ENCODE results near the gene HOXD9.

Gene HOXD9

DNA sequence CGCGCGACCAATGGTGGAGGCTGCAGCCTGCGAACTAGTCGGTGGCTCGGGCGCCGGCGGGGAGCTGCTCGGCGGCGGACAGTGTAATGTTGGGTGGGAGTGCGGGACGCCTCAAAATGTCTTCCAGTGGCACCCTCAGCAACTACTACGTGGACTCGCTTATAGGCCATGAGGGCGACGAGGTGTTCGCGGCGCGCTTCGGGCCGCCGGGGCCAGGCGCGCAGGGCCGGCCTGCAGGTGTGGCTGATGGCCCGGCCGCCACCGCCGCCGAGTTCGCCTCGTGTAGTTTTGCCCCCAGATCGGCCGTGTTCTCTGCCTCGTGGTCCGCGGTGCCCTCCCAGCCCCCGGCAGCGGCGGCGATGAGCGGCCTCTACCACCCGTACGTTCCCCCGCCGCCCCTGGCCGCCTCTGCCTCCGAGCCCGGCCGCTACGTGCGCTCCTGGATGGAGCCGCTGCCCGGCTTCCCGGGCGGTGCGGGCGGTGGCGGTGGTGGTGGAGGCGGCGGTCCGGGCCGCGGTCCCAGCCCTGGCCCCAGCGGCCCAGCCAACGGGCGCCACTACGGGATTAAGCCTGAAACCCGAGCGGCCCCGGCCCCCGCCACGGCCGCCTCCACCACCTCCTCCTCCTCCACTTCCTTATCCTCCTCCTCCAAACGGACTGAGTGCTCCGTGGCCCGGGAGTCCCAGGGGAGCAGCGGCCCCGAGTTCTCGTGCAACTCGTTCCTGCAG, at the start of gene HOXD9:
TSS of gene HOXD9 (plus strand) at position 37 of the 728 bp plus-strand sequence. CDS start at position 87, 50 bp downstream.
- Histone ChIP-seq H3K4me3 (ENCODE audit: low read depth, low read length) (peak within 1 kb of the TSS; percentile 57), H3K27me3 (ENCODE audit: control insufficient read depth, insufficient read depth, low read length) (peaks cover 100% of the 10 kb centered on the region), H3K9ac (ENCODE audit: low read length) (peak within 1 kb of the TSS; percentile 69)

DNA sequence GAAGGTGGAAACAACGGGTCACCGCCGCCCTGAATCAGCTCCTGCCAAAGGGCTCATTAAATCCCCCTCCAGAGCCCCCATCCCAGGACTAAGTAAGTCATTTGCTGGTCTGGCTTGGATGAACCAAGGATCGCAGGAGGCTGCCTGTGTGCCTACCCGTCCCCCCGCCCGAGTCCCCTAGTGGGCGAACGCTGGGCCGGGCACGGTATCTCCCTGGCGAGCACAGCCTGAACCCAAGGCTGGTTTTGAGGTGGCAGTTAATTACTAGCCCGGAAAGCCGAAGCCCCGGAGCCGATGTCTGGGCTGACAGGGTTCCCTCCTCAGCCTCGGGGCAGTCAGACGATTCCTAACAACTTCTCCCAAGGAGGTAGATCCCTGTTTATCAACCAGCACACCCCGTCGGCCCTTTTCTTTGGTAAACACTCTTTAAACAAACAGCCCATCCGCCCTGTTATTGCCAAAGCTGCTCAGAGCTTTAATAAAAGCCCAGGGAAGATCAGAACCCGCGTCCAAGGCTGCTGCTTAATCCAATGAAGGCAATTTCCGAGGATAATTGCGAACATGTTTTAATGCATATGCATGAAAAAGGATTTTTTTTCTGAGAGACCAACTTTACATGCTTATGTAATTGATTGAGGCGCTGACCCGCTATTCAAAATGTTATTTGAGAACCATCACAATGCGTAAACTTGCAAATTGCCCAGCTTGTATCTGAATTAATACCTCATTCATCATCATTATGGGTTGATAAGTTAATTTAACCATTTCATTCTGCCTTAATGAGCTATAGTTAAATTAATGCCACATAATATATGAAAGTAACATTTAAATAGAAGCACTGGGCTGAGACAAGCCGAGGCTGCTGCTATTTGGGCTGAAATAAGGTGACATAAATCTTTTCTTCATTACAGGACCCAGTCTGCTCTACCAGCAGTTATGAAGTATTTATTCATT, 49.3 kb upstream of the HOXD9 start:
- H3K9ac ChIP-seq (ENCODE audit: low read length), result no peak overlapping the region
- peaks cover 100% of the 10 kb centered on the region for H3K27me3 ChIP-seq (ENCODE audit: control insufficient read depth, insufficient read depth, low read length)
- H3K4me3 ChIP-seq (ENCODE audit: low read depth, low read length), result no peak overlapping the region
- H3K27ac ChIP-seq (ENCODE audit: low read depth, low read length), result no peak overlapping the region
- 0 out of 2 replicates have a peak, but pooled peaks cover under 1% of the 10 kb centered on the region for H3K4me1 ChIP-seq (ENCODE audit: control insufficient read depth, insufficient read depth, low read length)
- no peaks in the 10 kb centered on the region for H3K36me3 ChIP-seq (ENCODE audit: control insufficient read depth, insufficient read depth, low read length)
- H3K9me3 ChIP-seq (ENCODE audit: control insufficient read depth, insufficient read depth, low read depth, low read length), result 0 out of 2 replicates have a peak, but pooled peaks cover 3% of the 10 kb centered on the region

More for the DNA sequence above, at the start of gene HOXD9:
- peak within 1 kb of the TSS; percentile 2; the same call in 1 of the 2 replicates for H3K27ac ChIP-seq (ENCODE audit: low read depth, low read length)
- no peaks in the 10 kb centered on the region for H3K9me3 ChIP-seq (ENCODE audit: control insufficient read depth, insufficient read depth, low read depth, low read length)
- 0 out of 2 replicates have a peak, but pooled peaks cover under 1% of the 10 kb centered on the region for H3K4me1 ChIP-seq (ENCODE audit: control insufficient read depth, insufficient read depth, low read length)
- no peaks in the 10 kb centered on the region for H3K36me3 ChIP-seq (ENCODE audit: control insufficient read depth, insufficient read depth, low read length)

DNA sequence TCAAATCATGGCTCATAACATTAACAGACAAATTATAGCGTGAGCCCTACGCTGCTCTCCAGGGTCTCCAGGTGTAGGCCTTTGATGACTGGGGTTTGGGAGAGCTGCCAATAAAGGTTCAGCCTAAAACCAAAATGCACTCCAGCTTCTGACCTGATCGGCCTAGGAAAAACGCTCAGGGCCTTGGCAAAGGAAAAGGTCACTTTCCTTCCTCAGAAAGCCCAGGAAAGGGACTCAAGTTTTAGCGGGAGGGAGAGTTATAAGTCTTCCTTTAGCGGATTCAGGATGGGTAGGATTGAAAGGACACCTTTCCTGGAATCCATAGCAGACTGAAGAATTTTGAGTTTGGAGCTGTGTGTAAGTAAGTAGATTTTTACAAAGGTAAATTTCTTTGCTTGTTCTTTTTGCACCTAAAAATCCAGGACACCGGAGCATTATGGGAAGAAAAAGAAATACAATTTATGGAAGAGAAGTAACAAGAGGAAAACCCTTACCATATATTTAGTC, 47.5 kb upstream of the HOXD9 start:
- Histone ChIP-seq H3K9ac (ENCODE audit: low read length) (no peak overlapping the region), H3K9me3 (ENCODE audit: control insufficient read depth, insufficient read depth, low read depth, low read length) (no peaks in the 10 kb centered on the region), H3K4me1 (ENCODE audit: control insufficient read depth, insufficient read depth, low read length) (no peaks in the 10 kb centered on the region), H3K27ac (ENCODE audit: low read depth, low read length) (no peak overlapping the region), H3K4me3 (ENCODE audit: low read depth, low read length) (0 out of 2 replicates have a peak overlapping the region, but pooled peaks have one; percentile 13), H3K36me3 (ENCODE audit: control insufficient read depth, insufficient read depth, low read length) (no peaks in the 10 kb centered on the region), H3K27me3 (ENCODE audit: control insufficient read depth, insufficient read depth, low read length) (peaks cover 98% of the 10 kb centered on the region)

DNA sequence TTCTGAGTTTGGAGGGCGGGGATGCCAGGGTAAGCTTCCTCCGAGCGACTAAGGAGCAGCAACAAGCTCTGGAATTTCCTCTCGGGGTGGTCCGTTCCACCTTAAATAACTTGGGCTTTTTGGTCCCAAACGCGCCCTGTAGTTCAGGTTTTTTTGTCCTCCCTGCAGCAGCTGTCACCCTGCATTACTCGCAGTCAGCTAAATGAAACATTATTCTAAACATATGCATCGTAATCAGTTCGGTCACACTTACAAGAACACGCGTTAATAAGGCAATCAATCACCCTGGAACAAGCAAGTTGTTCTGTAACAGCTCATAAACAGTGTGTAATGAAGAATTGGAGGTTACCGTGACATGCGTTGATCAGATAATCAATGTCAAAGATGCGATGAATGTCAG, 47.0 kb upstream of the HOXD9 start:
- H3K27ac ChIP-seq (ENCODE audit: low read depth, low read length), result no peak overlapping the region
- H3K4me1 ChIP-seq (ENCODE audit: control insufficient read depth, insufficient read depth, low read length), result 0 out of 2 replicates have a peak, but pooled peaks cover under 1% of the 10 kb centered on the region
- no peaks in the 10 kb centered on the region for H3K36me3 ChIP-seq (ENCODE audit: control insufficient read depth, insufficient read depth, low read length)
- H3K27me3 ChIP-seq (ENCODE audit: control insufficient read depth, insufficient read depth, low read length), result peaks cover 96% of the 10 kb centered on the region
- peak overlapping the region; percentile 13 for H3K4me3 ChIP-seq (ENCODE audit: low read depth, low read length)
- H3K9ac ChIP-seq (ENCODE audit: low read length), result no peak overlapping the region
- no peaks in the 10 kb centered on the region for H3K9me3 ChIP-seq (ENCODE audit: control insufficient read depth, insufficient read depth, low read depth, low read length)

DNA sequence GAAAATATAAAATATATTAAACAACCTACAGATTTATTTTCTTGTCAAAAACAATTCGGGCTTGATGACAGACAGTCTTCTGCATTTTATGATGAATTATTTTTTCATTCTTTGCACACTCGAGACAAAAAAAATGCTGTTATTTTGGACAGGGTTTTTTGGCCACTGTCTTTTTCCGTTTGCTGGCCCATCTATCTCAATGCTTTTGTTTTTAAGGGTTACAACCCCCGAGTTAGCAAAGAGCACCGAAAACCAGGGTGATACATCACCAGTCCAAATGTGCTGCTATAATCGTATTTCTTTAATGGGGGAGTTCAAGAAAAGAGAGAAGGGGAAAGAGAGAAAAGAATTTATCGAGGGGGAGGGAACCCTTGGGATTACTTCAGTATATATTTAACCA, 46.5 kb upstream of the HOXD9 start:
- H3K9ac ChIP-seq (ENCODE audit: low read length), result no peak overlapping the region
- no peaks in the 10 kb centered on the region for H3K36me3 ChIP-seq (ENCODE audit: control insufficient read depth, insufficient read depth, low read length)
- peaks cover 7% of the 10 kb centered on the region; the same call in 1 of the 2 replicates for H3K4me1 ChIP-seq (ENCODE audit: control insufficient read depth, insufficient read depth, low read length)
- peaks cover 96% of the 10 kb centered on the region for H3K27me3 ChIP-seq (ENCODE audit: control insufficient read depth, insufficient read depth, low read length)
- no peak overlapping the region for H3K4me3 ChIP-seq (ENCODE audit: low read depth, low read length)
- H3K9me3 ChIP-seq (ENCODE audit: control insufficient read depth, insufficient read depth, low read depth, low read length), result no peaks in the 10 kb centered on the region
- no peak overlapping the region for H3K27ac ChIP-seq (ENCODE audit: low read depth, low read length)

DNA sequence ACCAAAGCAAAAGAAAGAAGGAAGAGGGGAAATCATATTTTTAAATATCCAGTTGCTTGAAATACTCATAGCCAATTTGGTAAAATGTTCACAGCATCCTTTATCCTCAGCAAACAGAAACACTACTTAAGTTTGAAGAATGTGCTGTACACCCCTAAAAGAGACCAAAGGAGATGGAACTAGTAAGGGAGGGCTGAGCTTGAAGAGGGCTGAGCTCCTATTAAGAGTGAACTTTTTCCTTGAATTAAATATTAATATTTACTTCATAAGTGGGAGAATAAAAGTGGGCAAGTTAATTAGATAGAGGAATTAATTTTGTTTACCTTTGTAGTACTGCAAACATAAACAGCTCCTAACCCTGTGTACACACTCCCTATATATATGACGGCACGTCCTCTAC, 45.7 kb upstream of the HOXD9 start:
- Histone ChIP-seq H3K4me1 (ENCODE audit: control insufficient read depth, insufficient read depth, low read length) (peaks cover 7% of the 10 kb centered on the region; the same call in 1 of the 2 replicates), H3K36me3 (ENCODE audit: control insufficient read depth, insufficient read depth, low read length) (no peaks in the 10 kb centered on the region), H3K27ac (ENCODE audit: low read depth, low read length) (no peak overlapping the region), H3K4me3 (ENCODE audit: low read depth, low read length) (no peak overlapping the region), H3K9ac (ENCODE audit: low read length) (no peak overlapping the region), H3K9me3 (ENCODE audit: control insufficient read depth, insufficient read depth, low read depth, low read length) (no peaks in the 10 kb centered on the region), H3K27me3 (ENCODE audit: control insufficient read depth, insufficient read depth, low read length) (peaks cover 96% of the 10 kb centered on the region)

DNA sequence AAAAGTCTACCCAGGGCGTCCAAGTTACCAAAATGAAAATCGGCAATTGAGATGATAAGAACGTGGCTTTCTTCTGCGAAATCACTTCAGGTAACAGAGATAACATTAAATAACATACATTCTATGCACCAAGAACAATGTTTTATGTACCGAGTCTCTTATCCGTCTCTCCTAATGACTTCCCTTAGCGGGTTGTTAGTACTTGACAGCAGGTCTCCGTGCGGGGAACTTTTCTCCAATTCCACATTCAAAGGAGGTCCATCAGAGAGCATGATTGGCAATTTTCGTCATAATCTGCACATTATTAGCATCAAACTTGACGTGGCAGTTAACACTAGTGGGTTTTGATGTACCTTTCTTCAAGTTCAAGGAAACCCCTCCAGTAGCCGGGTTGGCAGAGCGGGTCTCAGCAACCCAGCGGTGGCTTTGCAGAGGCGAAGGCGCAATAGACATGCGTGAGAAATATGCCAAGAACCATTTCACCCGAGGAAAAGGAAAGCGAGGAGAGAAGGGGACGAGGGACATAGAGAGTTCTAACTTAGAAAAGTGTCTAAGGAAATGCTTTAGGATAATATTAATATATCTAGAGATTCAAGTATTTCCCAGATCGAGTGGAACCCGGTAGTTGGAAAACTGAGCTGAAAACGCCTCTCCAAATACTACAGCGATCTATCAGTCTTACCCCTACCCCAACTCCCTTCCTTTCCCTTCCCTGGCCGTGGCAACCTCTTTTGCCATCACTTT, 43.8 kb upstream of the HOXD9 start:
- Histone ChIP-seq H3K4me3 (ENCODE audit: low read depth, low read length) (peak overlapping the region; percentile 62), H3K9ac (ENCODE audit: low read length) (no peak overlapping the region), H3K36me3 (ENCODE audit: control insufficient read depth, insufficient read depth, low read length) (no peaks in the 10 kb centered on the region), H3K27ac (ENCODE audit: low read depth, low read length) (no peak overlapping the region), H3K9me3 (ENCODE audit: control insufficient read depth, insufficient read depth, low read depth, low read length) (no peaks in the 10 kb centered on the region), H3K27me3 (ENCODE audit: control insufficient read depth, insufficient read depth, low read length) (peaks cover 96% of the 10 kb centered on the region), H3K4me1 (ENCODE audit: control insufficient read depth, insufficient read depth, low read length) (peaks cover 22% of the 10 kb centered on the region)

DNA sequence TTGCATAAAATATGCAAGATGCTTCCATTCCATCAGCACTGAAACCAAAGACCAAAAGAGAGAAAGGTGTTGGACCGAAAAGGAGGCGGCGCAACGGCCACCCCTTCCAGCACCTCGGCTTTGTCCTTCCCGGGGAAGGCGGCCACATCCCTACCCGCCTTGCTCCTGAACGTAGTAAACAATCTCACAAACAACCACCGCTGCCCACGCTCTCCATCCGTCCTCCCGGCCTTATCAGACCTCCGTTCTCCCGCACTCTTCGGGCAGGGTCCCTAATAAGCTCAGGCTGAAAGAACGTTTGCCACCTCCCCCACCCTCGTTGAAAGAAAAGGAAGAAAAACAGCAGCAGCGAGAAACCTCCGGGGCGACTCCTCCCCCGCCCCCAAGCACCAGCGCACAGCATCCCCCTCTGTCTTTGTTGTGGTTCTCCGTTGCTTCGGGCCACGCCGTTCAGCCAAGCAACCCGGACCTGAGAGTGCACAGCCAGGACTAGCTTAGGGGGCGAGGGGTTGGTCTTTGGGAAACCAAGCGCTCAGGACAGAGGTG, 43.2 kb upstream of the HOXD9 start:
- peak overlapping the region; percentile 62 for H3K4me3 ChIP-seq (ENCODE audit: low read depth, low read length)
- H3K9me3 ChIP-seq (ENCODE audit: control insufficient read depth, insufficient read depth, low read depth, low read length), result no peaks in the 10 kb centered on the region
- H3K36me3 ChIP-seq (ENCODE audit: control insufficient read depth, insufficient read depth, low read length), result no peaks in the 10 kb centered on the region
- H3K27me3 ChIP-seq (ENCODE audit: control insufficient read depth, insufficient read depth, low read length), result peaks cover 96% of the 10 kb centered on the region
- peaks cover 23% of the 10 kb centered on the region for H3K4me1 ChIP-seq (ENCODE audit: control insufficient read depth, insufficient read depth, low read length)
- H3K9ac ChIP-seq (ENCODE audit: low read length), result no peak overlapping the region
- no peak overlapping the region for H3K27ac ChIP-seq (ENCODE audit: low read depth, low read length)

DNA sequence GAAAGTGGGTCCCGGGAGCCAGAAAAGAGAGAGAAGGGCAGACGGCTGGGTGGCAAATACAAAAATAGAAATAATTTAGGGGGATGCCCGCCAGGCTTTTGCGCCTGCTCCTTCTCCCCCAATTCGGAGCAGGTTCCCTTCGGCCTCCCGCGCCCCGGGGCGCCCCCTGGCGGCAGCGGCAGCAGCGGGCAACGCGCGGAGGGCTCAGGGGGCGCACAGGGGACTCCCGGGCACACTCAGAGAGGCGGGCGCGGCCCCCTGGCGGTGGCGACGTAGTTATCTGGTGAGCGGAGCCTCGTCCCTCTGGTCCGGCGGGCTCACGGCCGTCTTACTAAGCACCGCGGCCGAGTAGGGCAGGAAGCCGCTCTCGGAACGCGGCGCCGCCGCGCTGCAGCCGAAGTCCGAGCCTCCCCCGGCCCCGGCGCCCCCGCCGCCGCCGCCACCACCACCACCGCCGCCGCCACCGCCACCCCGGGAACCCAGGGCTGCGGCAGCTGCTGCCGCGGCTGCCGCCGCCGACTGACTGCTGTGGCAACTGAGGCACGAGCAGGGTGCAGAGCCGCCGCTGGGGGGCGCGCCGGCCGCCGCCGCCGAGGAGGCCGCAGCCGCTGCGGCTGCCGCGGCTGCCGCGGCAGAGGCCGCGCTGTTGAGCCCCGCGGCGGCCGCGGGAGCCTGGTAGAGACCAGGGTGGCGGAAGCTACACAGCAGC, 42.5 kb upstream of the HOXD9 start:
- Histone ChIP-seq H3K9ac (ENCODE audit: low read length) (no peak overlapping the region), H3K9me3 (ENCODE audit: control insufficient read depth, insufficient read depth, low read depth, low read length) (no peaks in the 10 kb centered on the region), H3K4me1 (ENCODE audit: control insufficient read depth, insufficient read depth, low read length) (peaks cover 28% of the 10 kb centered on the region), H3K27me3 (ENCODE audit: control insufficient read depth, insufficient read depth, low read length) (peaks cover 96% of the 10 kb centered on the region), H3K4me3 (ENCODE audit: low read depth, low read length) (peak overlapping the region; percentile 62), H3K36me3 (ENCODE audit: control insufficient read depth, insufficient read depth, low read length) (no peaks in the 10 kb centered on the region), H3K27ac (ENCODE audit: low read depth, low read length) (no peak overlapping the region)

All from HUES6 (cell line).